ENCODE measurements around the gene ZNF423. TPM values are rescaled to one million over a fixed set of nuclear protein-coding genes. Genes with fewer than 3 reads are reported as not detected.

The ZNF423 gene
- total and polyA plus RNA-seq, 2 experiments from 2014 or later, result 14.9 to 41.8 TPM

GRCh38 chr16:49596068-49596467 is 259.8 kb downstream of the ZNF423 start (continued):
- TF ChIP-seq ZNF462 (CRISPR knock-in tag; IDR thresholded peaks at IDR 0.05) (no peak), EZH2 (IDR thresholded peaks at IDR 0.05; ENCODE audit: low read depth, unreplicated experiment) (no peak), CREB1 (CRISPR knock-in tag; IDR thresholded peaks at IDR 0.05; ENCODE audit: low read depth) (no peak), JUNB (IDR thresholded peaks at IDR 0.05; ENCODE audit: unreplicated experiment) (no peak), NANOG (IDR thresholded peaks at IDR 0.05; ENCODE audit: borderline replicate concordance) (no peak), POLR2AphosphoS5 (IDR thresholded peaks at IDR 0.05; ENCODE audit: low read depth) (no peak), CTCF (conservative IDR thresholded peaks at IDR 0.05; ENCODE audit: low read depth in 2 of 2) (no peak)
